WTC11 (cell line): Measurements from ENCODE around the gene SOX5. TPM values are rescaled to one million over a fixed set of nuclear protein-coding genes. Genes with fewer than 3 reads are reported as not detected.

ENCODE experiments used
- ATAC-seq: fragments of 200-7000 bp; cut with Tn5 transposase; 2 replicates; pipeline ENCODE4 v1.10.0; 2021; ENCODE audit warnings: mild to moderate bottlenecking, moderate library complexity
- CTCF ChIA-PET: fragments of 300-600 bp; sonication (Branson Sonifier 250); formaldehyde crosslinking; loops from one replicate; lab custom pipeline; 2021; ENCODE audit warnings: antibody characterized with exemption; lab: Charles Lee
- POLR2A ChIA-PET: fragments of 350-600 bp; sonication (Branson Sonifier 250); formaldehyde crosslinking; loops from one replicate; lab custom pipeline; 2021; ENCODE audit warnings: antibody characterized with exemption; lab: Charles Lee
- DNase-seq: peaks from one replicate; pipeline ENCODE4 v3.0.0; 2021; ENCODE audit warnings: low spot score
- H3K27ac Mint-ChIP-seq: 2 replicates; pipeline ENCODE4 v1.8.0; 2021; ENCODE audit warnings: mixed read lengths
- H3K27me3 Mint-ChIP-seq: 2 replicates; pipeline ENCODE4 v1.8.0; 2021; ENCODE audit warnings: low read depth, mild to moderate bottlenecking, moderate library complexity, mixed read lengths
- H3K36me3 Mint-ChIP-seq: 2 replicates; pipeline ENCODE4 v1.8.0; 2021; ENCODE audit warnings: mixed read lengths
- H3K4me1 Mint-ChIP-seq: 2 replicates; pipeline ENCODE4 v1.8.0; 2022; ENCODE audit warnings: mixed read lengths
- H3K4me3 Mint-ChIP-seq: 2 replicates; pipeline ENCODE4 v1.8.0; 2021; ENCODE audit warnings: mild to moderate bottlenecking, moderate library complexity, mixed read lengths
- H3K9me3 Mint-ChIP-seq: 2 replicates; pipeline ENCODE4 v1.8.0; 2021; ENCODE audit warnings: mixed read lengths
- CBFB ChIP-seq: sonication (generic); formaldehyde crosslinking; IDR thresholded peaks from 2 replicates; pipeline ENCODE4 v1.8.1; 2022; ENCODE audit warnings: mild to moderate bottlenecking, low read depth, missing genetic modification reagents
- CDX4 ChIP-seq: fragments of 250-450 bp; sonication (Bioruptor Pico); IDR thresholded peaks from 2 replicates; pipeline ENCODE4 v1.9.0; 2021; ENCODE audit warnings: moderate library complexity, mild to moderate bottlenecking, inconsistent platforms, borderline replicate concordance
- CREB1 ChIP-seq: sonication (generic); formaldehyde crosslinking; IDR thresholded peaks from 2 replicates; pipeline ENCODE4 v1.8.0; 2023; ENCODE audit warnings: mild to moderate bottlenecking, missing genetic modification reagents
- CTCF ChIP-seq: fragments of 200-600 bp; IDR thresholded peaks from 2 replicates; pipeline ENCODE4 v1.8.0; 2022; ENCODE audit warnings: antibody characterized with exemption
- ETV6 ChIP-seq: sonication (generic); formaldehyde crosslinking; IDR thresholded peaks from 2 replicates; pipeline ENCODE4 v1.8.1; 2022; ENCODE audit warnings: mild to moderate bottlenecking, missing genetic modification reagents
- FOXP1 ChIP-seq: sonication (generic); formaldehyde crosslinking; IDR thresholded peaks from 2 replicates; pipeline ENCODE4 v1.8.0; 2022; ENCODE audit warnings: missing genetic modification reagents, mild to moderate bottlenecking, moderate library complexity, borderline replicate concordance
- GABPB1 ChIP-seq: sonication (generic); formaldehyde crosslinking; IDR thresholded peaks from 2 replicates; pipeline ENCODE4 v1.8.1; 2023; ENCODE audit warnings: mild to moderate bottlenecking, missing genetic modification reagents
- GRHL2 ChIP-seq: fragments of 250-450 bp; sonication (Bioruptor Pico); IDR thresholded peaks from 2 replicates; pipeline ENCODE4 v1.8.0; 2022; ENCODE audit warnings: mild to moderate bottlenecking, moderate library complexity; ENCODE audit not compliant: insufficient replicate concordance, severe bottlenecking
- HMGA2 ChIP-seq: fragments of 250-450 bp; sonication (Bioruptor Pico); IDR thresholded peaks from 2 replicates; pipeline ENCODE4 v1.4.0; 2021; ENCODE audit warnings: mild to moderate bottlenecking, moderate library complexity
- IRF2 ChIP-seq: sonication (generic); formaldehyde crosslinking; IDR thresholded peaks from 2 replicates; pipeline ENCODE4 v1.8.0; 2022; ENCODE audit warnings: low read depth, missing genetic modification reagents, borderline replicate concordance
- JAZF1 ChIP-seq: fragments of 250-450 bp; sonication (Bioruptor Pico); IDR thresholded peaks from 2 replicates; pipeline ENCODE4 v1.9.0; 2021; ENCODE audit warnings: moderate library complexity, mild to moderate bottlenecking, inconsistent platforms
- MLX ChIP-seq: sonication (generic); formaldehyde crosslinking; IDR thresholded peaks from 2 replicates; pipeline ENCODE4 v1.8.1; 2023; ENCODE audit warnings: mild to moderate bottlenecking, missing genetic modification reagents, moderate library complexity
- NFATC4 ChIP-seq: fragments of 250-450 bp; sonication (Bioruptor Pico); IDR thresholded peaks from 2 replicates; pipeline ENCODE4 v1.9.0; 2021; ENCODE audit warnings: mild to moderate bottlenecking
- NFYB ChIP-seq: sonication (generic); formaldehyde crosslinking; conservative IDR thresholded peaks from 2 replicates; pipeline ENCODE4 v1.8.0; 2022; ENCODE audit warnings: low read depth, missing genetic modification reagents
- NR1H2 ChIP-seq: sonication (generic); formaldehyde crosslinking; IDR thresholded peaks from 2 replicates; pipeline ENCODE4 v1.9.0; 2021; ENCODE audit warnings: mild to moderate bottlenecking, moderate library complexity, missing genetic modification reagents
- RELA ChIP-seq: sonication (generic); formaldehyde crosslinking; IDR thresholded peaks from 2 replicates; pipeline ENCODE4 v1.8.1; 2022; ENCODE audit warnings: missing genetic modification reagents, mild to moderate bottlenecking, borderline replicate concordance
- TEAD1 ChIP-seq: sonication (generic); formaldehyde crosslinking; IDR thresholded peaks from 2 replicates; pipeline ENCODE4 v1.8.0; 2022; ENCODE audit warnings: mild to moderate bottlenecking, missing genetic modification reagents
- USF1 ChIP-seq: sonication (generic); formaldehyde crosslinking; IDR thresholded peaks from 2 replicates; pipeline ENCODE4 v1.8.0; 2022; ENCODE audit warnings: mild to moderate bottlenecking, missing genetic modification reagents
- ZBTB21 ChIP-seq: sonication (generic); formaldehyde crosslinking; IDR thresholded peaks from 2 replicates; pipeline ENCODE4 v1.8.1; 2023; ENCODE audit warnings: mild to moderate bottlenecking, missing genetic modification reagents, borderline replicate concordance
- total RNA-seq: library from RNA; stranded (reverse); gene quantifications from 3 replicates; pipeline ENCODE4 v1.2.3, GENCODE V29; 2021
- TF ChIP-seq, protein P1 (sequence below): sonication (generic); formaldehyde crosslinking; IDR thresholded peaks from 2 replicates; pipeline ENCODE4 v1.8.0; 2022; ENCODE audit warnings: mild to moderate bottlenecking, missing genetic modification reagents
- TF ChIP-seq, protein P2 (sequence below): sonication (generic); formaldehyde crosslinking; IDR thresholded peaks from 2 replicates; pipeline ENCODE4 v1.8.1; 2023; ENCODE audit warnings: mild to moderate bottlenecking, moderate library complexity, missing genetic modification reagents
- TF ChIP-seq, protein P3 (sequence below): fragments of 250-450 bp; sonication (Bioruptor Pico); IDR thresholded peaks from 2 replicates; pipeline ENCODE4 v1.9.0; 2021; ENCODE audit warnings: mild to moderate bottlenecking
- TF ChIP-seq, protein P4 (sequence below): fragments of 250-450 bp; sonication (Bioruptor Pico); IDR thresholded peaks from 2 replicates; pipeline ENCODE4 v1.8.0; 2021; ENCODE audit warnings: mild to moderate bottlenecking
- TF ChIP-seq, protein P5 (sequence below): sonication (generic); formaldehyde crosslinking; IDR thresholded peaks from 2 replicates; pipeline ENCODE4 v1.8.1; 2022; ENCODE audit warnings: mild to moderate bottlenecking, moderate library complexity, missing genetic modification reagents

Gene SOX5
- total RNA-seq, 1 experiment from 2014 or later: 2.3 TPM

GRCh38 chr12:23722655-23723054 lies 226.8 kb downstream of the SOX5 start:
- POLR2A ChIA-PET: no interaction called here
- TF ChIP-seq JAZF1 (CRISPR knock-in tag): no peak
- TF ChIP-seq, protein P1, sequence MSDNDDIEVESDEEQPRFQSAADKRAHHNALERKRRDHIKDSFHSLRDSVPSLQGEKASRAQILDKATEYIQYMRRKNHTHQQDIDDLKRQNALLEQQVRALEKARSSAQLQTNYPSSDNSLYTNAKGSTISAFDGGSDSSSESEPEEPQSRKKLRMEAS (CRISPR knock-in tag): no peak
- TF ChIP-seq IRF2 (CRISPR knock-in tag): no peak
- TF ChIP-seq RELA: no peak
- no peak for TF ChIP-seq NFATC4 (CRISPR knock-in tag)
- TF ChIP-seq GABPB1 (CRISPR knock-in tag): no peak
- TF ChIP-seq CBFB: no peak
- no peak for TF ChIP-seq ZBTB21 (CRISPR knock-in tag)
- TF ChIP-seq, protein P2, sequence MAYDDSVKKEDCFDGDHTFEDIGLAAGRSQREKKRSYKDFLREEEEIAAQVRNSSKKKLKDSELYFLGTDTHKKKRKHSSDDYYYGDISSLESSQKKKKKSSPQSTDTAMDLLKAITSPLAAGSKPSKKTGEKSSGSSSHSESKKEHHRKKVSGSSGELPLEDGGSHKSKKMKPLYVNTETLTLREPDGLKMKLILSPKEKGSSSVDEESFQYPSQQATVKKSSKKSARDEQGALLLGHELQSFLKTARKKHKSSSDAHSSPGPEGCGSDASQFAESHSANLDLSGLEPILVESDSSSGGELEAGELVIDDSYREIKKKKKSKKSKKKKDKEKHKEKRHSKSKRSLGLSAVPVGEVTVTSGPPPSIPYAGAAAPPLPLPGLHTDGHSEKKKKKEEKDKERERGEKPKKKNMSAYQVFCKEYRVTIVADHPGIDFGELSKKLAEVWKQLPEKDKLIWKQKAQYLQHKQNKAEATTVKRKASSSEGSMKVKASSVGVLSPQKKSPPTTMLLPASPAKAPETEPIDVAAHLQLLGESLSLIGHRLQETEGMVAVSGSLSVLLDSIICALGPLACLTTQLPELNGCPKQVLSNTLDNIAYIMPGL (CRISPR knock-in tag): no peak
- TF ChIP-seq USF1 (CRISPR knock-in tag): no peak
- no peak for TF ChIP-seq GRHL2
- TF ChIP-seq FOXP1 (CRISPR knock-in tag): no peak
- no peak for TF ChIP-seq TEAD1 (CRISPR knock-in tag)

DNA sequence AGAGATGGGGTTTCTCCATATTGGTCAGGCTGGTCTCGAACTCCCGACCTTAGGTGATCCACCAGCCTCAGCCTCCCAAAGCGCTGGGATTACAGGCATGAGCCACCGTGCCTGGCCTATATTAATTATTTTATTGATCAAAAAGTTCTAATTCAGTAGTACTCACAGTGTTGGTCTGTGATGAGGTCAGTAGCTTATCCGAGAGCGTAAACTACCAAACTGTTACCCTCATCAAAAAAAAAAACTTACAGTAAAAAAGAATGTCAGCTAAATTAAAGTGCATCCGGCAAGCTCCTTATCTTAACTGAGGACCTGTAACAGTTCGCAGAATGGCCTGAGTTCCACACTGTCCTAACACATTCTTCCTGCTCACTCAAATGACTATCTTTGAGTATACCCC lies 228.2 kb downstream of the SOX5 start:
- TF ChIP-seq CREB1 (CRISPR knock-in tag) (no peak), NR1H2 (CRISPR knock-in tag) (no peak), CDX4 (CRISPR knock-in tag) (no peak), NFYB (no peak)
- TF ChIP-seq, protein P3, sequence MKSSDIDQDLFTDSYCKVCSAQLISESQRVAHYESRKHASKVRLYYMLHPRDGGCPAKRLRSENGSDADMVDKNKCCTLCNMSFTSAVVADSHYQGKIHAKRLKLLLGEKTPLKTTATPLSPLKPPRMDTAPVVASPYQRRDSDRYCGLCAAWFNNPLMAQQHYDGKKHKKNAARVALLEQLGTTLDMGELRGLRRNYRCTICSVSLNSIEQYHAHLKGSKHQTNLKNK (CRISPR knock-in tag): no peak
- CTCF ChIA-PET: no interaction called here
- 0 out of 2 replicates have a peak, but pooled peaks cover 3% of the 10 kb centered on the region for H3K4me1 Mint-ChIP-seq
- H3K36me3 Mint-ChIP-seq: no peaks in the 10 kb centered on the region
- H3K27me3 Mint-ChIP-seq: no peaks in the 10 kb centered on the region
- no peak for DNase-seq
- no peak for ATAC-seq
- H3K27ac Mint-ChIP-seq: 0 out of 2 replicates have a peak overlapping the region, but pooled peaks have one; percentile 15
- POLR2A ChIA-PET: no interaction called here
- H3K4me3 Mint-ChIP-seq: no peak overlapping the region
- H3K9me3 Mint-ChIP-seq: peaks cover 9% of the 10 kb centered on the region

More at GRCh38 chr12:23722655-23723054, 226.8 kb downstream of the SOX5 start:
- CTCF ChIA-PET: no interaction called here
- Mint-ChIP-seq H3K36me3 (no peaks in the 10 kb centered on the region), H3K9me3 (peaks cover 9% of the 10 kb centered on the region), H3K27ac (no peak overlapping the region), H3K4me3 (no peak overlapping the region), H3K4me1 (0 out of 2 replicates have a peak, but pooled peaks cover 3% of the 10 kb centered on the region), H3K27me3 (no peaks in the 10 kb centered on the region)
- DNase-seq (no peak), ATAC-seq (no peak)

GRCh38 chr12:23719493-23719892 lies 230.0 kb downstream of the SOX5 start:
- H3K27ac Mint-ChIP-seq: no peak overlapping the region
- H3K36me3 Mint-ChIP-seq: no peaks in the 10 kb centered on the region
- ChIA-PET CTCF (no interaction called here), POLR2A (interaction anchor here (0.6 kb wide), 1 partner anchor 1916 kb away, joined by 3 read pairs; no protein-coding TSS in a partner anchor)
- no peaks in the 10 kb centered on the region for H3K9me3 Mint-ChIP-seq
- ATAC-seq (no peak), DNase-seq (no peak)
- 0 out of 2 replicates have a peak, but pooled peaks cover 3% of the 10 kb centered on the region for H3K4me1 Mint-ChIP-seq
- no peaks in the 10 kb centered on the region for H3K27me3 Mint-ChIP-seq
- H3K4me3 Mint-ChIP-seq: no peak overlapping the region
- no peak for TF ChIP-seq CTCF
- no peak for TF ChIP-seq HMGA2 (CRISPR knock-in tag)
- no peak for TF ChIP-seq MLX (CRISPR knock-in tag)
- TF ChIP-seq, protein P4, sequence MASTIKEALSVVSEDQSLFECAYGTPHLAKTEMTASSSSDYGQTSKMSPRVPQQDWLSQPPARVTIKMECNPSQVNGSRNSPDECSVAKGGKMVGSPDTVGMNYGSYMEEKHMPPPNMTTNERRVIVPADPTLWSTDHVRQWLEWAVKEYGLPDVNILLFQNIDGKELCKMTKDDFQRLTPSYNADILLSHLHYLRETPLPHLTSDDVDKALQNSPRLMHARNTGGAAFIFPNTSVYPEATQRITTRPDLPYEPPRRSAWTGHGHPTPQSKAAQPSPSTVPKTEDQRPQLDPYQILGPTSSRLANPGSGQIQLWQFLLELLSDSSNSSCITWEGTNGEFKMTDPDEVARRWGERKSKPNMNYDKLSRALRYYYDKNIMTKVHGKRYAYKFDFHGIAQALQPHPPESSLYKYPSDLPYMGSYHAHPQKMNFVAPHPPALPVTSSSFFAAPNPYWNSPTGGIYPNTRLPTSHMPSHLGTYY (CRISPR knock-in tag): no peak
- TF ChIP-seq ETV6: no peak
- TF ChIP-seq CBFB: no peak
- TF ChIP-seq, protein P5, sequence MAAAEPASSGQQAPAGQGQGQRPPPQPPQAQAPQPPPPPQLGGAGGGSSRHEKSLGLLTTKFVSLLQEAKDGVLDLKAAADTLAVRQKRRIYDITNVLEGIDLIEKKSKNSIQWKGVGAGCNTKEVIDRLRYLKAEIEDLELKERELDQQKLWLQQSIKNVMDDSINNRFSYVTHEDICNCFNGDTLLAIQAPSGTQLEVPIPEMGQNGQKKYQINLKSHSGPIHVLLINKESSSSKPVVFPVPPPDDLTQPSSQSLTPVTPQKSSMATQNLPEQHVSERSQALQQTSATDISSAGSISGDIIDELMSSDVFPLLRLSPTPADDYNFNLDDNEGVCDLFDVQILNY (CRISPR knock-in tag): no peak
